SK-N-SH treated with all-trans-retinoic acid at 6 μM for 48 hours (cell line): ENCODE data around the gene KDM4B.

Experiments
- ARNTL ChIP-seq: fragments of 450-650 bp; formaldehyde crosslinking; IDR thresholded peaks from 2 replicates; pipeline ENCODE4 v1.5.0; 2020; ENCODE audit warnings: low read depth, mild to moderate bottlenecking, moderate library complexity, borderline replicate concordance
- PATZ1 ChIP-seq: fragments of 250-450 bp; sonication (Bioruptor Pico); IDR thresholded peaks from 2 replicates; pipeline ENCODE4 v1.8.0; 2020; ENCODE audit warnings: mild to moderate bottlenecking, moderate library complexity, borderline replicate concordance
- SNAI2 ChIP-seq: fragments of 250-450 bp; sonication (Bioruptor Pico); IDR thresholded peaks from 2 replicates; pipeline ENCODE4 v1.5.0; 2020; ENCODE audit warnings: mild to moderate bottlenecking, moderate library complexity

- TF ChIP-seq SNAI2 (CRISPR knock-in tag) (no peak), PATZ1 (no peak), ARNTL (CRISPR knock-in tag) (no peak)
These were observed 110.3 kb downstream of the KDM4B start for GRCh38 chr19:5079071-5079774.
